Measurements from ENCODE around the gene FMN1.

FMN1 gene

DNA sequence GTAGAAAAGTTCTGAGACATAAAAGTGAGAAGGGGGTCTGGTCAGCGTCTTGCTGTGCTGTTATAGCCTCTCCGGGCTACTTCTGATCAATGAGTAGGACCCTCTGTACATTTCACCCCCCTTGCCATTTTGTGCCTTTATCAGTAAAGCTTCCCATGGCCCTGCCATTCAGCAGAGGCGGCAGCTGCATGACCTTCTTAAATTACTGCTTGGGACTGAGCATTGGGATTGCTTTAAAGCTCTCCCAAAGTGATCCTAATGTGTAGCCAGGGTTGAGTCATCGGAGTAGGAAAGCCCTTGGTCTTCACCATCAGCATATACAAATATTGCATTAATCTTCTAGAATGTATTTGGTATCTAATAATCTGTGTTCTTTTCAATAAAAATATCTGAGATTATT is 70.2 kb downstream of the FMN1 start:
- no peak for DNase-seq

DNA sequence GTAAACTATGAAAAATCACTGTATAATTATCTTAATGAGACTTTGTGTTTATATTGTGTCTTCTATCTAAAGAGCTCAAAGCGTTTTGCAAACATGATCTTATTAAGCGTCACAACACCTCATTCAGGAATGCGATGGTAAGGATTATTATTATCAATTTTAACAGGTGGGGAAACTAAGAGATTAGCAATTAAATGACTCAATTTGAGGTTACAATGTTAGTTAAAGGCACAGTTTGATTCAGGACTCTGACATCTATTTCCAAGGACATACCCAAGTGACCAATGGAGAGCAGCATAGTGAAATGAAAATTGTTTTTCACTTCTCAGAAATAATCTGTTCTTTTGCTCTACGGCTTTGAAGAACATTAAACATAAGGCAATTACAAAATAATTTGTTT is 74.6 kb downstream of the FMN1 start:
- no peak for DNase-seq

DNA sequence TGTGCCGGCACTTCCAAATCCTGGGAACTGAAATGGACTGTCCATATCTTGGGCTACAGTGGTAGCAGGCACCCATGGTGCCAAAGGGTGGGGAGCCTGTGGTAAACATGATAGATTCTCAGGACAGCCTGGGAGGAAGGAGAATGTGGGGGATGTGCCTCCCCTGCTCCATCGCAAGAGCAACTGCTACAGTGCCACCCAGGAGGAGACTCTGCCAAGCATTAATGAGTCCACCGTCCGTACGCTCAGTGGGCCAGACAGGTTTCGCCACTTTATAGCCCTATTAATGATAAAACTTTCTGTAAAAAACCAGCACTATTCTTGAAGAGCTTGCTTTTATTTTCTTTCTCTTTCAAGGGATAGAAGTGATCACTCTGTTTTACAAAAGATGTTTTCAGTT is 75.2 kb downstream of the FMN1 start:
- no peak for DNase-seq

DNA sequence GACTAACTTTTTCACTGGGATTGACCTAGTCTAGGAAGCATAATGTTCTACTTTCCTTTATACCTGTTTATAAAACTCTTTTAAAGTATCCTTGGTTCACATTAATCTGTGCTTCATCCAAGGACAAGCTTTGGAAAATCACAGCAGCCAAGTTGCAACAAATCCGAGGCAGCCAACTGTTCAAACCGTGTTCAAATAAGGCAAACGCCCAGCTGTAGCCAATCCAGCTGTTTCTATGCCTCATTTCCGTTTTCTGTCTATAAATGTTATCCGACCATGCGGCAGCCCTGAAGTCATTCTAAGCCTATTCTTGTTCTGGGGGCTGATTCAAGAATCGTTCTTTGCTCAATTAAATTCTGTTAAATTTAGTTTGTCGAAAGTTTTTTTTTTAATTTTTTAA is 78.3 kb downstream of the FMN1 start:
- DNase-seq: no peak

- no peak for DNase-seq
Measured at GRCh38 chr15:33115191-33115861, 79.2 kb downstream of the FMN1 start.

DNA sequence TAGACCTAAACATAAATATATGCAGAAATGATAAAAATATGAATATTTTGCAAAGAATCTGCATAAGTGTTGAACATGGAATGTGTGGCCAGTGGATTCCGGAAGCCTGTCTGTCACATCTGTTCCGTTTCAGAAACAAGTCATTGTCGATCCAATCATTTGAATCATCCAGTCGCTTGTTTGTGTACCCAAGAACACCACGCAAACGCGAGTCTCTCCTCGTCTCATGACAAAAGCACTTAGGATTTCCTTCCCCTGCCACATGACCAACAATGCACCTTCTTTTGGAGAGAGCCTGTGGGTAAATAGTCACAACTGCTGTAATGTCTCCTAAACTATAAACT is 80.2 kb downstream of the FMN1 start:
- peak; percentile 31 for DNase-seq

GRCh38 chr15:33113666-33114373 is 80.7 kb downstream of the FMN1 start:
- DNase-seq: no peak

- DNase-seq: no peak
Measured at GRCh38 chr15:33112541-33113105, 81.9 kb downstream of the FMN1 start.

- peak; percentile 69 for DNase-seq
Measured at GRCh38 chr15:33111041-33111451, 83.5 kb downstream of the FMN1 start.

- DNase-seq: no peak
Measured at GRCh38 chr15:33109345-33109744, 85.2 kb downstream of the FMN1 start.

DNA sequence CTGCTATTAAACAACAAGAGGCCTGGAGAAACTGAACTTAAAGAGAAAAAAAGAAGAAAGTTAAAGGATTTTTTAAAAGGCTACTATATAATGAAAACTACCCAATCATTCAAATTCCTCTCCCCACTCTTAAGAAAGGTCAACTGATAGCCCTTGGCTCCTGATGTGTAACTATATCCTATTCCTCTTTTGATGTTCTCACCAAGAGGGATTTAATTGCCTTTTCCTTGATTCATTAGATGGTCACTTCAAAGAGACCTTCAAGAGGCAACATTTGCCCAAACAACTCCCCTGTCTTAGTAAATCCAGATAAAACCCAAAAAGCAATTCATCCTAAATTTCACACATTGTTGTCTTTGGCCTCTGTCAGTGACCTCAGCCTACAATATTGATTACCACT is 86.0 kb downstream of the FMN1 start:
- DNase-seq: no peak

GRCh38 chr15:33107950-33108349 is 86.6 kb downstream of the FMN1 start:
- DNase-seq: no peak

- DNase-seq: peak; percentile 87
Measured at GRCh38 chr15:33104212-33104611, 90.3 kb downstream of the FMN1 start.

DNA sequence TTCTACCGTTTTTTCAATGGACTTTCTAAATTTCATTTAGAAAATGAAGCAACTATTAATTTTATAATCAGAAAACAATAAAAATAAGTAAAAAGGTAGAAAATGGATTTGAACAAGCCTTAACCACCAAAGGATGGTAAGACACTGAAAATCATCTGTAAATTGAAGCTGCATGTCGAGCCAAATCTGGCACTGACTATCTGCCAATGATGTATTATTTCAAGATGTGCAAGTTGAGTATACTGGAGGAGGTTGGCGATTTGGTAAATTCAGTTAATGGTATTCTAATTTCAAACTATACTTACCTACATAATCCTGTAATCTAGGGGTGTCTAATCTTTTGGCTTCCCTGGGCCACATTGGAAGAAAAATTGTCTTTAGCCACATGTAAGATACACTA is 93.5 kb downstream of the FMN1 start:
- peak; percentile 18 for DNase-seq

DNA sequence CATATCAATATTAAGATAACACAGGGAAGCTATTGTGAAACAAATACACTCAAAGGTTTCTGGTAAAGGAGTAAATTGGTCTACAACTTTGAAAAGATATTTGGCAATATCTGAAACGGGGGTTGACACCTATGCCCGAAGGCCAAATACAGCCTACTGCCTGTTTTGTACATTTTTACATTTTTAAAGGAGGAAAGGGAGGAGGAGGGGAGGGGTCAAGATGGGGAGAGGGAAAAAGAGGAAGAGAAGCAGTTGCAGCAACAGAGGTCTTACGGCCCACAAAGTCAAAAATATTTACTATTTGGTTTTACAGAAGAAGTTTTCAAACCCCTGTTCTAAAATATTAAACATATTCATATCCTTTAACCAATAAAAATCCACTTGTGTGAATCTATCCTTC is 94.2 kb downstream of the FMN1 start:
- no peak for DNase-seq

- peak; percentile 88 for DNase-seq
Measured at GRCh38 chr15:33099739-33100138, 94.8 kb downstream of the FMN1 start.

DNA sequence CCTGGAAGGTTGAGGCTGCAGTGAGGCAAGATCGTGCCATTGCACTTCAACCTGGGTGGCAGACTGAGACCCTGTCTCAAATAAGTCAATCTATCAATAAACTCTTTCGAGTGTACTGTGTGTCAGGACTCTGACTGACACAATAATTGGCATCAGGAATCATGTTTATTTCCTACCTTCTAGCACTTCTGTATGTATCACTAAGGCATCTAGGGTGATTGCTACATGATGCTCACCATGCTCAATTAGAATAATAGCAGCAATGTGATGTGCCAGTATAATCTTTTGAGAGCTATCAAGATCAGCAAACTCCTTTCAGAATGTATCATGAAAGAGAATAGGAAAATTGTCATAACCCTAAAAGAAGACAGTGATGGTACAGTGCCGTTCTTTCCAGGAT is 95.3 kb downstream of the FMN1 start:
- DNase-seq: no peak

DNA sequence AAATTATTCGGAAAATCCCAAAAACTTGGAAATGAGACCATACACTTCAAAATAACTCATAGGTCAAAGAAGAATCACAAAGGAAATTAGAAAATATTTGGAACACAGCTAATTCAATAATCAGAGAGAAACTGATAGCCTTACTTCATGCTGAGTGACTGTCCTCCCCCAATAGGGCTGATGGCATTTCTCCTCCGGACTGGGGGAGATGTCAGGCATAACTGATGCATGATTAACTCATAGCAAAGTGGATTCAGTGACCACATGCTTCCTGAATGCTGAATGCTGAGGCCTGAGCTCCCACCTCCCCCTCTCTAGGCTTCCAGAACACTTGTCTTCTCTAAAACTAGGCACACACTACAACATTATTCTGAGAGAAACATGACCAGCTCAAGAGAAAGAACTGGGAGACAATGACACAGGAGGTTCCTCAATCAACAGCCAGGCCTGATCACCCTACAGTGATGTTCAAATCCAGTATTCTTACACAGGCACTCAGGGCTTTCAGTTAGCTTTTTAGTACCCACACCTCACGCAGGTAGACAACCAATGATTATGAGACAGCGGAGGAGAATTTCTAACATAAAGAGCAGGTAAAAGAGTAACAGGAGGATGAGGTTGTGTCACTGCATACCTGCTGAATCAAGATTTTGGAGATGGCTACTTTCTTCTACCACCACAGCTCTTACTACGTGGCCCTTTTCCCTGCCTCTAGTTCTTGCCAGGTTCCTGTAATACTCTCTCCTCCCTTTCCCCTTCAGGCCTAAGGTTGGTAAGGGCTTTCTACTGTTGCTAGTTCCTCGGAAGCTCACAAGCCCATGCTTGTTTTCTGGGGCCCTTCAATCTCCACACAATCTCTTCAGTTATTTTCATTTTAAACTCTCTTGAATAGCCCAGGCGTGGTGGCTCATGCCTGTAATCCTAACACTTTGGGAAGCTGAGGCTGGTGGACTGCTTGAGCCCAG is 96.1 kb downstream of the FMN1 start:
- DNase-seq: peak; percentile 90

DNA sequence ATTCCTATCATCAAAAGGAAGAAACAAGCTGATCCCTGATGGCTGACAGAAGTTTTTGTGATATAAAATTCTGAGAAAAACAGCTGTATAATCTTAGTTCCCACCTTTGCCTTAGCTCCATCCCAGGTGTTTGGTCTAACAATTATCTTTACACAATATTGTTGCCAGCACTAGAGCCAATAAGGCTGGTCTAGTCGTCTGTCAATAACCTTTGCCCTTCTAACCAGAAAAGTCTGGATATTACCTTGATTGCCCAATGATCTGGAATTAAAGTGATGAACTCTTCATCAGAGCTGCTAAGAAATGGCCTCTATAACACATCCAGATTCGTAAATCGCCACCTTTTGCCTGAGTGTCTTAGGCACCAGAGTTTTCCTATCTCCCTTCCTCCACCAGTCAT is 98.4 kb downstream of the FMN1 start:
- DNase-seq: no peak

DNA sequence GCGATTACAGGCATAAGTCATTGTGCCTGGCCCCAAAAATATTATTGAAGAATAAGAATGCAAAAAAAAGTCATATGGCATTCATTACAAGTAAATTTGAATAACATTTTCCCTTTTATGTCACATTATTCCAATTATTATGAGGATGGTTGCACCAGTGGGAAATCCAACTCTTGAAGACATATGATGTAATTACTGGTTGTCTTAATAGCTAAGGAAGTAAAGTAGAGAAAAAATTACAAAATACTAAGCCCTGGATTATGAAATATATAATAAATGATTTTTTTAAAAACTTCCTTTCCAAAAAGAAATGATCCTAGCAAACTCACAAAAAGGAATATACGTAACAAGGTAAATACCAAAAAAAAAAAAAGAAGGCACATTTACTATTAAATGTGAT is 98.9 kb downstream of the FMN1 start:
- no peak for DNase-seq

DNA sequence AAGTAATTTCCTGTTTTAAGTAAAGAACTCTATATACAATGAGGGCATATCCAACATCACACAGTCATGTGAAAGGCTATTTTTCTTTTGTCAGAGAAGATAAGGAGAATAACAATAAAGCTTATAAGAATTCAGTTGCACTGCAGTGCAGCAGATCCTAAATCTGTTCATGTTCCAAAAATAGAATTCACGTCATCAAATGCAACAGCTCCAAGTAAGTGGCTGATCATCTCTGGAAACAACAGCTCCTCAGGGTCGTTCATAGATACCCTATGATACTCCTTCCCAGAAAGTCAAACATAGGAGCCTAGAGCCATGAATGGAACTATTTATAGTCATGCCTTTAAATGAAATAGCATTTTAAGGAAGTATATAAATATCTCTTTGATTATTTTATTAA is 100.2 kb downstream of the FMN1 start:
- peak; percentile 35 for DNase-seq

GRCh38 chr15:33093222-33093621 is 101.3 kb downstream of the FMN1 start:
- DNase-seq: no peak
